Measurements from ENCODE around the gene GFOD1.

- TF ChIP-seq, protein P1, sequence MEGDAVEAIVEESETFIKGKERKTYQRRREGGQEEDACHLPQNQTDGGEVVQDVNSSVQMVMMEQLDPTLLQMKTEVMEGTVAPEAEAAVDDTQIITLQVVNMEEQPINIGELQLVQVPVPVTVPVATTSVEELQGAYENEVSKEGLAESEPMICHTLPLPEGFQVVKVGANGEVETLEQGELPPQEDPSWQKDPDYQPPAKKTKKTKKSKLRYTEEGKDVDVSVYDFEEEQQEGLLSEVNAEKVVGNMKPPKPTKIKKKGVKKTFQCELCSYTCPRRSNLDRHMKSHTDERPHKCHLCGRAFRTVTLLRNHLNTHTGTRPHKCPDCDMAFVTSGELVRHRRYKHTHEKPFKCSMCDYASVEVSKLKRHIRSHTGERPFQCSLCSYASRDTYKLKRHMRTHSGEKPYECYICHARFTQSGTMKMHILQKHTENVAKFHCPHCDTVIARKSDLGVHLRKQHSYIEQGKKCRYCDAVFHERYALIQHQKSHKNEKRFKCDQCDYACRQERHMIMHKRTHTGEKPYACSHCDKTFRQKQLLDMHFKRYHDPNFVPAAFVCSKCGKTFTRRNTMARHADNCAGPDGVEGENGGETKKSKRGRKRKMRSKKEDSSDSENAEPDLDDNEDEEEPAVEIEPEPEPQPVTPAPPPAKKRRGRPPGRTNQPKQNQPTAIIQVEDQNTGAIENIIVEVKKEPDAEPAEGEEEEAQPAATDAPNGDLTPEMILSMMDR (IDR thresholded peaks at IDR 0.05; ENCODE audit: low read depth, low read length, poor library complexity, severe bottlenecking): no peak
- no peak for TF ChIP-seq EZH2phosphoT487 (IDR thresholded peaks at IDR 0.05; ENCODE audit: borderline replicate concordance, low read length)
Observed at GRCh38 chr6:13404892-13405254, 82.5 kb downstream of the GFOD1 start.
